Measurements from ENCODE around the gene PCDHAC2.

DNA sequence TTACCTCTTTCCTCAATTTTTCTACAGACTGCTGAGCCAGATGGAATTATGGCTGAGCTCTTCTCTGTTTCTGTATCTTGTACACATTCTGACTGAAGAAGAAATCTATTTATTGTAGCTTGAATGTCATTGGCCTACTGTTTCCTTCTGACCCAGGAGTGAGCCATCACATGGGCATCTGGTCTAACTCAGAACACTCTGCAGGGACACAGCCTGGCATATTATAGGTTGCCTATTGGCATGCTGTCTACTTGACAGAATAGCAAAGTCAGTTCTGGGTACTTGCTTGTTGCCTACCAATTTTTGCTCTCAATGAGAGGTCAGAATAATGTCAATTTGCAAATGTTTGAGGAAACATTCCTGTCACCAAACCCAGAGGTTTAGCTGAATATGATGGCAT is 7.3 kb downstream of the PCDHAC2 start:
- TF ChIP-seq, protein P1, sequence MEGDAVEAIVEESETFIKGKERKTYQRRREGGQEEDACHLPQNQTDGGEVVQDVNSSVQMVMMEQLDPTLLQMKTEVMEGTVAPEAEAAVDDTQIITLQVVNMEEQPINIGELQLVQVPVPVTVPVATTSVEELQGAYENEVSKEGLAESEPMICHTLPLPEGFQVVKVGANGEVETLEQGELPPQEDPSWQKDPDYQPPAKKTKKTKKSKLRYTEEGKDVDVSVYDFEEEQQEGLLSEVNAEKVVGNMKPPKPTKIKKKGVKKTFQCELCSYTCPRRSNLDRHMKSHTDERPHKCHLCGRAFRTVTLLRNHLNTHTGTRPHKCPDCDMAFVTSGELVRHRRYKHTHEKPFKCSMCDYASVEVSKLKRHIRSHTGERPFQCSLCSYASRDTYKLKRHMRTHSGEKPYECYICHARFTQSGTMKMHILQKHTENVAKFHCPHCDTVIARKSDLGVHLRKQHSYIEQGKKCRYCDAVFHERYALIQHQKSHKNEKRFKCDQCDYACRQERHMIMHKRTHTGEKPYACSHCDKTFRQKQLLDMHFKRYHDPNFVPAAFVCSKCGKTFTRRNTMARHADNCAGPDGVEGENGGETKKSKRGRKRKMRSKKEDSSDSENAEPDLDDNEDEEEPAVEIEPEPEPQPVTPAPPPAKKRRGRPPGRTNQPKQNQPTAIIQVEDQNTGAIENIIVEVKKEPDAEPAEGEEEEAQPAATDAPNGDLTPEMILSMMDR (IDR thresholded peaks at IDR 0.05), result no peak
- TF ChIP-seq POLR2A (IDR thresholded peaks at IDR 0.05), result no peak
- no peak for TF ChIP-seq EP300 (IDR thresholded peaks at IDR 0.05)

Measured in gastroesophageal sphincter (tissue), 3 donors.